Muscle layer of colon (tissue), 2 donors: Measurements from ENCODE around the gene POMC.
"Not testable (repeated sequence)": the region's sequence is repeated elsewhere in the genome, so short reads cannot be mapped to it uniquely, and the experiment has no call there.

ENCODE experiments used
- H3K27ac ChIP-seq: one replicate; pipeline ENCODE4 v1.7.0; 2013; ENCODE audit warnings: low read depth, mild to moderate bottlenecking, low read length, moderate library complexity
- H3K27me3 ChIP-seq, 2 donors: one replicate each; pipeline ENCODE4 v1.7.0; 2013; ENCODE audit warnings: low read length in 2 of 2, mild to moderate bottlenecking in 2 of 2; ENCODE audit not compliant: insufficient read depth in 2 of 2, control insufficient read depth in 1 of 2
- H3K36me3 ChIP-seq: one replicate; pipeline ENCODE4 v1.7.0; 2013; ENCODE audit warnings: mild to moderate bottlenecking, low read length; ENCODE audit not compliant: insufficient read depth
- H3K4me1 ChIP-seq: one replicate; pipeline ENCODE4 v1.7.0; 2013; ENCODE audit warnings: mild to moderate bottlenecking, low read length; ENCODE audit not compliant: insufficient read depth
- H3K4me3 ChIP-seq, 2 donors: one replicate each; pipeline ENCODE4 v1.7.0; 2013; ENCODE audit warnings: low read length in 2 of 2, low read depth in 1 of 2, mild to moderate bottlenecking in 1 of 2, moderate library complexity in 1 of 2
- H3K9ac ChIP-seq: one replicate; pipeline ENCODE4 v1.7.0; 2013; ENCODE audit warnings: low read length
- H3K9me3 ChIP-seq: one replicate; pipeline ENCODE4 v1.7.0; 2013; ENCODE audit warnings: mild to moderate bottlenecking, low read length
- donor health status: abdominal sarcoma.
- donor health status: Adenocarcinoma of cecum.

The POMC gene

GRCh38 chr2:25131253-25131566 is 37.2 kb downstream of the POMC start:
- Histone ChIP-seq H3K9me3 (no peaks in the 10 kb centered on the region), H3K4me3 (no peak overlapping the region), H3K4me1 (no peaks in the 10 kb centered on the region), H3K9ac (no peak overlapping the region), H3K36me3 (no peaks in the 10 kb centered on the region), H3K27me3 (peaks cover 0 to 6% of the 10 kb centered on the region in 2 donors), H3K27ac (no peak overlapping the region)

GRCh38 chr2:25129901-25130520 is 38.4 kb downstream of the POMC start:
- H3K27me3 ChIP-seq: peaks cover 0 to 6% of the 10 kb centered on the region in 2 donors
- no peak overlapping the region for H3K4me3 ChIP-seq
- no peaks in the 10 kb centered on the region for H3K36me3 ChIP-seq
- no peak overlapping the region for H3K9ac ChIP-seq
- no peaks in the 10 kb centered on the region for H3K9me3 ChIP-seq
- no peak overlapping the region for H3K27ac ChIP-seq
- no peaks in the 10 kb centered on the region for H3K4me1 ChIP-seq

- H3K36me3 ChIP-seq: no peaks in the 10 kb centered on the region
- no peaks in the 10 kb centered on the region for H3K9me3 ChIP-seq
- H3K27ac ChIP-seq: no peak overlapping the region
- no peak overlapping the region for H3K9ac ChIP-seq
- H3K27me3 ChIP-seq: peaks cover 0 to 6% of the 10 kb centered on the region in 2 donors
- H3K4me1 ChIP-seq: no peaks in the 10 kb centered on the region
- H3K4me3 ChIP-seq: no peak overlapping the region
Observed at GRCh38 chr2:25127646-25128045, 40.7 kb downstream of the POMC start.

- H3K9me3 ChIP-seq, H3K4me1 ChIP-seq, H3K9ac ChIP-seq, H3K27ac ChIP-seq, H3K4me3 ChIP-seq, H3K36me3 ChIP-seq, H3K27me3 ChIP-seq: not testable (repeated sequence)
Observed at GRCh38 chr2:25127071-25127470, 41.3 kb downstream of the POMC start.

- Histone ChIP-seq H3K9me3 (no peaks in the 10 kb centered on the region), H3K36me3 (no peaks in the 10 kb centered on the region), H3K27ac (no peak overlapping the region), H3K4me3 (no peak overlapping the region), H3K9ac (no peak overlapping the region), H3K4me1 (no peaks in the 10 kb centered on the region), H3K27me3 (peaks cover 0 to under 1% of the 10 kb centered on the region in 2 donors)
Observed at GRCh38 chr2:25125976-25126375, 42.4 kb downstream of the POMC start.

- Histone ChIP-seq H3K9me3 (no peaks in the 10 kb centered on the region), H3K9ac (no peak overlapping the region), H3K27me3 (no peaks in the 10 kb centered on the region), H3K36me3 (no peaks in the 10 kb centered on the region), H3K27ac (no peak overlapping the region), H3K4me3 (no peak overlapping the region), H3K4me1 (no peaks in the 10 kb centered on the region)
Observed at GRCh38 chr2:25125189-25125588, 43.2 kb downstream of the POMC start.

- Histone ChIP-seq H3K4me3 (no peak overlapping the region), H3K9ac (no peak overlapping the region), H3K27me3 (no peaks in the 10 kb centered on the region), H3K4me1 (no peaks in the 10 kb centered on the region), H3K27ac (no peak overlapping the region), H3K36me3 (no peaks in the 10 kb centered on the region), H3K9me3 (no peaks in the 10 kb centered on the region)
Observed at GRCh38 chr2:25123682-25124081, 44.7 kb downstream of the POMC start.

GRCh38 chr2:25122367-25122766 is 46.0 kb downstream of the POMC start:
- Histone ChIP-seq H3K27ac (no peak overlapping the region), H3K9ac (no peak overlapping the region), H3K27me3 (no peaks in the 10 kb centered on the region), H3K9me3 (no peaks in the 10 kb centered on the region), H3K4me3 (no peak overlapping the region), H3K36me3 (no peaks in the 10 kb centered on the region), H3K4me1 (no peaks in the 10 kb centered on the region)

GRCh38 chr2:25119263-25119662 is 49.1 kb downstream of the POMC start:
- H3K9ac ChIP-seq: no peak overlapping the region
- peaks cover 4% of the 10 kb centered on the region for H3K4me1 ChIP-seq
- H3K27ac ChIP-seq: no peak overlapping the region
- no peaks in the 10 kb centered on the region for H3K36me3 ChIP-seq
- no peak overlapping the region for H3K4me3 ChIP-seq
- H3K9me3 ChIP-seq: no peaks in the 10 kb centered on the region
- H3K27me3 ChIP-seq: no peaks in the 10 kb centered on the region

GRCh38 chr2:25116956-25117355 is 51.4 kb downstream of the POMC start:
- H3K4me1 ChIP-seq: peaks cover 4% of the 10 kb centered on the region
- H3K27ac ChIP-seq: no peak overlapping the region
- no peaks in the 10 kb centered on the region for H3K27me3 ChIP-seq
- no peak overlapping the region for H3K4me3 ChIP-seq
- H3K9ac ChIP-seq: no peak overlapping the region
- H3K36me3 ChIP-seq: no peaks in the 10 kb centered on the region
- no peaks in the 10 kb centered on the region for H3K9me3 ChIP-seq

GRCh38 chr2:25115902-25116301 is 52.5 kb downstream of the POMC start:
- H3K27ac ChIP-seq: no peak overlapping the region
- no peak overlapping the region for H3K4me3 ChIP-seq
- H3K4me1 ChIP-seq: peaks cover 4% of the 10 kb centered on the region
- no peaks in the 10 kb centered on the region for H3K27me3 ChIP-seq
- no peak overlapping the region for H3K9ac ChIP-seq
- no peaks in the 10 kb centered on the region for H3K36me3 ChIP-seq
- H3K9me3 ChIP-seq: no peaks in the 10 kb centered on the region

GRCh38 chr2:25115249-25115883 is 53.0 kb downstream of the POMC start:
- Histone ChIP-seq H3K4me1 (peaks cover 4% of the 10 kb centered on the region), H3K9ac (no peak overlapping the region), H3K36me3 (no peaks in the 10 kb centered on the region), H3K4me3 (no peak overlapping the region), H3K27me3 (no peaks in the 10 kb centered on the region), H3K27ac (no peak overlapping the region), H3K9me3 (no peaks in the 10 kb centered on the region)
